Left renal cortex interstitium (tissue), 4 donors: ENCODE results near the gene PLEKHA8. TPM values are rescaled to one million over a fixed set of nuclear protein-coding genes. Genes with fewer than 3 reads are reported as not detected.

ENCODE experiments used
- DNase-seq, 4 donors: peaks; one replicate each; pipeline ENCODE4 v3.0.0-alpha.2; 2013; ENCODE audit warnings: low read depth in 4 of 4, low spot score in 2 of 4, missing footprints in 1 of 4
- polyA plus RNA-seq, 4 donors: library from polyadenylated mRNA; unstranded; fragments of 120-200 nt; gene quantifications; one replicate each; pipeline ENCODE4 v1.2.1, GENCODE V29; 2013; ENCODE audit not compliant: insufficient read length in 4 of 4

Gene PLEKHA8
- polyA plus RNA-seq, 4 donors: 15.1 to 20.5 (median 17.7) TPM

GRCh38 chr7:30140456-30140855, 112.2 kb downstream of the PLEKHA8 start:
- DNase-seq: no peak

GRCh38 chr7:30142710-30143109, 114.5 kb downstream of the PLEKHA8 start:
- DNase-seq: no peak

DNA sequence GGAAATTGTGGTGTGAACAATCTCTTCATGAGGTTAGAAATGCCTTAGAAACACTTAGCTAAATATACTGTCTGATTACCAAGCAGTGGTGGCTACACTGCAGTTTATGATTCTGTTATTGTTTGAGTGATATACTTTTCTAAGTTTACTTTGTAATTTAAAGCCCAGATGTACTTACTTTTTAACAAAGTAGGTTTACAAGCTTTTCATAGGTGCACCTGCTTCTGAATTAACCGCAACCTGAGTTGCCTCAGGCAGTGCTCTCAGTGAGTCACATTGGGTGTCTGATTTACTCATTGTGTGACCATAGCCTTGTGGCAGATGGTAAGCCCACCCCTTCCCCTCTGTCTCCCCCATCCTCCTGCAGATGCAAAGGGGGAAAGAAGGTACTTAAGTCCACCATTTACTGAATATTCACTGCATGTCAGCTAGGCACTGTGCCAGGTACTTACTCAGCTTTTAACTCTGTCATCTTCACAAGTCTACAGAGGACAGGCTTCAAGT, 115.6 kb downstream of the PLEKHA8 start:
- no peak for DNase-seq

GRCh38 chr7:30144657-30145306, 116.6 kb downstream of the PLEKHA8 start:
- DNase-seq: no peak

DNA sequence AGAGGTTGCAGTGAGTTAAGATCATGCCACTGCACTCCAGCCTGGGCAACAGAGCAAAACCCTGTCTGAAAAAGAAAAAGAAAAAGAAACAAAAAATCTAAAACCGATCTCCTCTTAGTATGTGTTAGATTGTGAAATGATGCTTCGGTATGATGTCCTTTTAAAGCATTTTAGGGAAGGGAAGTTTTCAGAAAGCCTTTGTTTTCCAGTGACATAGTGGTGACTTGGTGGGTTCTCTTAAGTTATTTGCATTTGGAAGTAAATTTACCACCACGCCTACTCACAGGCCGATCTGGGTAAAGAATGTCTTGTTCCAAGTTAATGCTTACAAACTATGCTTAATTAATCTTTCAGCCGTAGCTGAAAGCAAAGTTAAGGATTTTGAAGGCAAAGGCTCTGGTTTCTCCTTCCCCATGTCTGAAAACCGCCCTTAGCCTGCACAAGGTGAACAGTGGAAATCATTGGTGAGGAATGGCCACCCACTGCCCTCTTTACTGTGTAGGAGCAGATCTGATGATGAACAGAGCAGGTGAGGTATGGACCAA, 117.3 kb downstream of the PLEKHA8 start:
- no peak for DNase-seq

DNA sequence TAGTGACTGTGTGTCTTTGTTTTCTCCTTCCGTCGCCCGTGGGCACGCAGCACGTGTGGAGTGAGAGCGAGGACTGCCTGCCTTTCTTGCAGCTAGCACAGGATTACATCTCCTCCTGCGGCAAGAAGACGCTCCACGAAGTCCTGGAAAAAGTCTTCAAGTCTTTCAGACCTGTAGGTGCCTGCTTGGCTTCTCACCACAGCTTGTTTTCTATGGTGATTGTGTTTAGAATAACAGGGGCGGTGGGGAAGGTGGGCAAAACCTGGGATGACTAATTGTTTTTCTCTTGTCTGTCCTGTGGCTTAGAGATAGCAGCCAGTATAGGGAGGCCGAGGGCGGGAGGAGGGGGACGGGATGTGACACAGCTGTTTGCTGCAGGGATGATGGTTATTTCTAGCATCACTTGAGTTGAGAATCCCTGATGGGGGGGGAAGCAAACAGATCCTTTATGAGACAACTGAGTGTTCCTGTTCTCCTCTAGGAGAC, 118.0 kb downstream of the PLEKHA8 start:
- DNase-seq: no peak

- DNase-seq: no peak
Observed at GRCh38 chr7:30147223-30147622, 119.0 kb downstream of the PLEKHA8 start.

- DNase-seq: no peak
Observed at GRCh38 chr7:30147785-30148184, 119.6 kb downstream of the PLEKHA8 start.

- DNase-seq: no peak
Observed at GRCh38 chr7:30148426-30148825, 120.2 kb downstream of the PLEKHA8 start.

DNA sequence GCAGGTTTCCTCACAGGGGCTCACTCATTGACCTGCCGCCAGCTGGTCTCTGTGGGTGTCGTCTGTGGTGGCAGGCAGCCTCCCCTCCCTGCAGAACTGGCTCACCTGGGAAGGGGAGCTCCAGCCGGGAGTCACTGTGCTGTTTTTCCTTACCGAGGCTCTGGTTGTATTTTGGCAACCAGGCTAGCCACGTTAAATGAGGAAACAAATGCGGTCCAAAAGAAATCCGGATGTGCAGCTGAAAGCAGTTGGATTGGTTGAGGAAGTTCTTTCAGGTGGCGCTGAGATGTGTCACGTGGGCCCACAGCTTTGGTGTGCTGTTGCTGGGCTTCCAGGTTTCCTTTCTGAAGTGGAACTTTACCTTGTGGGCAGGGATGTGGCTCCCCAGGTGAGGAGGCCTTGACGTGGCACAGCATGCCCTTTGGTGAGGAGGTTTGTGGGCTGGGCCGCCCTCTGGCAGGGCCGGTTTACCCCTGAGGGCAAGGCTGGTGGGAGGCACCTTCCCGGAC, 120.8 kb downstream of the PLEKHA8 start:
- no peak for DNase-seq

DNA sequence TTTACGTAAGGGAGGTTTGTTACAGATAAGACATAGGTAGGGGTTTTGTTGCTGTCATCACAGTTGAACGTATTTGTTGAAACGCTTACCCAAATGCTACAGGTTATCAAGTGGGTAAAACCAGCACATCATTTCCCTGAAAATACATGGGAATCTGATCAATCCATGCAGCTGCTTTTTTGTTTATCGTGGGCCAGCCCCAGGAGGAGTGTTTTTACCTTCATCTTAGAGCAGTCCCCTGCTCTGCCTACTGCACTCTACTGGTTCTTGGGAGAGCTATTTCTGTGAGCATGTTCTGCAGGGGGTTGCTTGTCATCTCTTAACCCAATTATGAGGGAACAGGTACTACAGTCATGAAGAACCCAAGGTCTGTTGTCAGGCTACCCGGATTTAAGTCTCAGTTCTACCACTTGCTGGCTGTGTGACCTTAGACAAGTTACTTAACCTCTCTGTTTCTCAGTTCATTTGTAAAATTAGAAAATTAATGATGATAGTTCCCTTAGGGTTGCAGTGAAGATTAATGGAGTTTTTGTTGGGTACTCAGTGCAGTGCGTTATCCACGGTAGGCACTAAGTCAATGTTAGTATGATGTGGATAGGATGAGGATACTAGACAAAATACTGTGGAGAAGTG, 121.5 kb downstream of the PLEKHA8 start:
- DNase-seq: no peak

DNA sequence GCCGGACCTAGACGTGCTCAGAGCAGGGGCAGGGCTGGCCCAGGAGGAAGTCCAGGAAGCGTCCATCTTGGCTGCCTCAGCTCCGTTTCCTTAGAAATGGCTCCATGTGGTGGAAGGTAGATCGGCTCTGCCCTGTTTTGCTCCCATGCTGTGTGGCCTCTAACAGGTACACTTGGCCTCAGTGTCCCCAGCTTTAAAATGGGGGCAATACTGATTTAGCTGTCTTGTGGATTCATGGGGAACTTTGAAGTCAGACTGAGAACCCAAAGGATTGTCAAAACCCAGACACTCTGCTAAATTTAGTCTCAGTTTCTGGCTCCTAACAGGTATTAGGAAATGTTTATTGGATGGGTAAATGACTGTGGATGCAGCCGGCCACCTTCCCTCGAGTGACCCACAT, 122.5 kb downstream of the PLEKHA8 start:
- no peak for DNase-seq

DNA sequence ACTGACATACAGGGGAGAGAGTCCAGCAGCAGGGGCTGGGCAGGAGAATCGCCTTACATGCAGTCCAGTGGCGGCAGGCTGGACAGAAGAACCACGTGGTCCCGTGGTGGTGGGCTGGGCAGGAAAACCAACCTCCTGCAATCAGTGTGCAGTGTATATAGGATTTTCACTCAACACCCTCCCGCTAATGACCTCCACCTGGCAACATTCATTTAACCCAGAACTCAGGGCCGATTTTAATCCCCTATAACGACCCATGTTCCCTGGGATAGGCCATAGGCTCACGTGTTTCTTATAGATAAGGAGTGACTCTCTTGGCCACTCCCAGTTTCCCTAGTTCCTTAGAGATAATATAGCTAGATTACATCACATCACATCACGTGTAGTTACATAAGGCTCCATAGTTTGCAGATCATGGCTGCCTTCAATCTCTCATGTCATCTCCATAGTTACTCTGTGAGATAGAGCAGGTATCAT, 125.9 kb downstream of the PLEKHA8 start:
- DNase-seq: no peak

DNA sequence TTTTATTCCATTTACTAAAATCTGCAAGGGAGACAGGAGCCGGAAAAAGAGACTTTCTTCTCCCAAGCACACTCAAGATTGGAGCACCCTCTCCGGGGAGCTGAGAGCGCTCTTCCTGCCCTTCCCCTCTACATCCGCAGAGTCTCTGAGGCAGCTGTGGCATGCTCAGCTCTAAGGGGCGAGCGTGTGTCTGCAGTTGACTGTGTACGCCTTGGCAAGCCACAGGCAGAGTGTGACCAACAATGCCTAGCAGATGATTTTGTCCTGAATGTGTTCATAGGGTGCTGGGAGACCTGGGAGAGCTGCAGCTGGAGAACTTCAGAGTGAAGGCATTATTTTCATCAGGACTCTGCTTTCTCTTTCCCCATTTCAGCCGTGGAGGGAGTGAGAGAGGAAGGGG, 127.3 kb downstream of the PLEKHA8 start:
- DNase-seq: no peak

DNA sequence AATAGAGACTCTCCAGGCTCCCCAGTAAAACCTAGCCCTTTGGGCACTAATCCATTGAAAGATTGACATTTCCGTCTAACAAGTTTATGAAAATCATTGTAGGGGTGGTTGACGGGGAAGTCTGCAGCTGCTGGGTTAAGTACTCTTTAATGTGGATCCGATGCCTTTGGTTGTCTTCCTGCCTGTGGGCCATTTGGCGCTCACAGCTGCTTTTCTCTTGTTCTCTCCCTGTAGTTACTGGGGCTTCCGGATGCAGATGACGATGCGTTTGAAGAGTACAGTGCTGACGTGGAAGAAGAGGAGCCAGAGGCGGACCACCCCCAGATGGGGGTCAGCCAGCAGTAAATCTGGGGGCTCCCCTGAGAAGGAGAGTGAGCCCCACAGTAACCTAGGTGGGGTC, 129.0 kb downstream of the PLEKHA8 start:
- DNase-seq: no peak

GRCh38 chr7:30159163-30159562, 131.0 kb downstream of the PLEKHA8 start:
- DNase-seq: no peak

DNA sequence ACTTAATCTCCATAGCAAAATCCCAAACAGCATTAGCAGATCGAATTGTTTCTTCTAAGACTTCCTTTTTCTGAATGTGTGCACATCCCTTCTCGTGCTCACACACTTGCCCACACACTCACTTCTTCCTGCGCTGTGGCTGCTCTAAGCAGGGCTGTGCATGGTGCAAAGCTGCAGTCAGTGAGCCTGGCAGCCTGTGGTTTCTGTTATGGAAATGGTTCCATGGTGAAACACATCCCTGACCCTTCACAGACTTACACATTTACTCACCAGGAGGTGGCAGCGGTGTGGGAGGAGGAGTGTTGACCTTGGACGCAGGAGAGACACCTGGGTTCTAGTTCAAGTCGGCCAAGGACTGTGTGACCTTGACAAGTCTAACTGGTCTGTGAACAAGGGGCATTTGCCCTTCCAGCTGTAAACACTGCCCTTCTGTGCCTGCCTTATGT, 131.5 kb downstream of the PLEKHA8 start:
- no peak for DNase-seq

GRCh38 chr7:30160329-30160728, 132.1 kb downstream of the PLEKHA8 start:
- no peak for DNase-seq

GRCh38 chr7:30162133-30162532, 133.9 kb downstream of the PLEKHA8 start:
- no peak for DNase-seq

DNA sequence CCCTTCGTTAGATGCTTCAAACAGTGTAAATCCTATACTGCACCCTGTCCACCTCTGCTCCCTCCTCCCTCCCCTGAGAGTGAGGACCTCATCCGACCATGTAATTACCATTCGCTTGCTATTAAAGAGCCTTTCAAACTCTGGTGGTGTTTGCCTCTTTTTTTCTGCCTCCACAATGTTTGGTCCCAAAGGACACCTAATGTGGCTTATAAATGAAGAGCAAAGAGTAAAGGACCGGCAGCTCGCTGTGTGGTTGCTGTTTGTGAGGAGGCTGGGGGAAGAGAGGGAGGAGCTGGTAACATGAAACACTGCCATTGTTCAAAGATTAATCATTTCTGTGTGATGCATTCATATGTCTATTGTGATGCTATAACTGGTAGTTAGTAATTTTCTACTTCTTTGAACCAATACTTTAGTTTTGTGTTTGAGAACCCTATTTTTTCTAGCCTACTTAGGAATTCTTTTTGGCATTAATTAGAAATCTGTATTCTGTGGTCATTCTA, 134.5 kb downstream of the PLEKHA8 start:
- DNase-seq: no peak

DNA sequence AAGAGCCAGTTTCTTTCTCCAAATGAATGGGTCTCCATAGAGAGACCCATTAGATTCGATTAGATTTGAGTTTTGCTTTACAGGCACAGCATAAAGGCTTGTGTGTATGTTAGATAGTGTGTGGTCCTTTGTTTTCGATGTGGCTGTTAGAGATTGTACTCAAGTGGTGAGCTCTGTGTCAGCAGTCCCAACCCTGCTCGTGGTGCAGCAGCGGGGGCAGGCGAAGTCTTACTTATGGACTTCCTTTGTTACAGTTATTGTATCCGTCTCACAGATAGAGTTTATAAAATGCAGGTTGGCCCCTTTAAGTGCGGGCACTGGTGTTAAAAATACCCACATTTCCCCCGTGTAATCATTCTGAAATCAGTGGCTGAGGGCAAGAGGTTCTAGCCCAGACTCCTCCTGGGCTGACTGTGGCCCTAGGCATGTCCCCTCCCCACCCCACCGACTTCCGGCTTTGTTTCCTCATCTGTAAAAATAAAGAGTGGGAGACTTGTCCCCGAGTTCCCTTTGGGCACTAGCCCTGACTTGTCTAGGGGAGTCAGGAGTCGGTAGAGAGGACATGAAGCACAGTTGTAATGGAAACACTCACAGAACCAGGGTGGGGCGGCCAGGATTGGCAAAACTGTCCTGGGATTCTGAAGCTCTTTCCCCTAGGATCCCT, 135.2 kb downstream of the PLEKHA8 start:
- no peak for DNase-seq
